Spleen (tissue), 7 donors: ENCODE data around the gene CDHR3.

ENCODE experiments used
- POLR2A ChIP-seq, 3 donors: fragments of 450-650 bp; IDR thresholded peaks; one replicate each; pipeline ENCODE4 v1.5.1; 2017; ENCODE audit warnings: antibody characterized with exemption in 3 of 3, mild to moderate bottlenecking in 1 of 3
- TF ChIP-seq, protein P1 (sequence below), 11 experiments: fragments of 200-600 bp in 7 of 11; fragments of 450-650 bp in 4 of 11; sonication (generic) in 4 of 11; IDR thresholded peaks in 8 of 11; conservative IDR thresholded peaks in 3 of 11; 1 replicate in 7 of 11; 2 replicates in 4 of 11; pipeline versions ENCODE4 v1.4.0 to v1.8.0; 2016 to 2021; ENCODE audit warnings: antibody characterized with exemption in 11 of 11, inconsistent platforms in 4 of 11, mild to moderate bottlenecking in 1 of 11
- donor health status: DM: no; HTN: no; CAD: no; lungs with moderate emphysema.
- donor health status: DM: no; HTN: no; CAD: no.
- donor health status: DM: no; HTN: no; CAD: no.

DNA sequence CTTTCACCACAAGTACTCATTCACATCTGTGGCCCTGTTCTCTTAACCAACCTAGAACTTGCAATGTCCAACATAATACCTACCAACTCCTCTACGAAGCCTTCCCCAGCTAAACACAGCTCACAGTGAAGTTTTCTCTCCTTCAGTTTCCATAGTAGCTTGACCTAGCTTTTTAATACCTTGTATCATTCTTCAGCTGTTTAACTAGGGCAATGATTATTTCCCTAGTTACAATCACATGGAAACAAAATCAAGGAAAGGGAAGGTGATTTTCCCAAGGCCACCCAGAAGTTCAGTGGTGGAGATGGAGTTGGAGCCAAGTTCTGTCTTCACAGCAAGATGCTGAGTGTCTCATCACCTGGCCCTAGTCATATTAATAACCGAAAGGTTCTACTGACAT is 16.3 kb downstream of the CDHR3 start:
- TF ChIP-seq, protein P1, sequence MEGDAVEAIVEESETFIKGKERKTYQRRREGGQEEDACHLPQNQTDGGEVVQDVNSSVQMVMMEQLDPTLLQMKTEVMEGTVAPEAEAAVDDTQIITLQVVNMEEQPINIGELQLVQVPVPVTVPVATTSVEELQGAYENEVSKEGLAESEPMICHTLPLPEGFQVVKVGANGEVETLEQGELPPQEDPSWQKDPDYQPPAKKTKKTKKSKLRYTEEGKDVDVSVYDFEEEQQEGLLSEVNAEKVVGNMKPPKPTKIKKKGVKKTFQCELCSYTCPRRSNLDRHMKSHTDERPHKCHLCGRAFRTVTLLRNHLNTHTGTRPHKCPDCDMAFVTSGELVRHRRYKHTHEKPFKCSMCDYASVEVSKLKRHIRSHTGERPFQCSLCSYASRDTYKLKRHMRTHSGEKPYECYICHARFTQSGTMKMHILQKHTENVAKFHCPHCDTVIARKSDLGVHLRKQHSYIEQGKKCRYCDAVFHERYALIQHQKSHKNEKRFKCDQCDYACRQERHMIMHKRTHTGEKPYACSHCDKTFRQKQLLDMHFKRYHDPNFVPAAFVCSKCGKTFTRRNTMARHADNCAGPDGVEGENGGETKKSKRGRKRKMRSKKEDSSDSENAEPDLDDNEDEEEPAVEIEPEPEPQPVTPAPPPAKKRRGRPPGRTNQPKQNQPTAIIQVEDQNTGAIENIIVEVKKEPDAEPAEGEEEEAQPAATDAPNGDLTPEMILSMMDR (IDR thresholded peaks at IDR 0.05 in 8 of 11, conservative IDR thresholded peaks at IDR 0.05 in 3 of 11): no peak
- TF ChIP-seq POLR2A (IDR thresholded peaks at IDR 0.05): no peak
